ENCODE results near the gene CDH10. TPM values are rescaled to one million over a fixed set of nuclear protein-coding genes. Genes with fewer than 3 reads are reported as not detected.

Gene CDH10
- total RNA-seq, 2 donors from 2014 or later: 0.31 to 0.74 TPM

- TF ChIP-seq CTCF (IDR thresholded peaks at IDR 0.05): no peak
- Histone ChIP-seq H3K9me3 (no peaks in the 10 kb centered on the region), H3K36me3 (no peaks in the 10 kb centered on the region), H3K27ac (no peak overlapping the region), H3K4me1 (no peaks in the 10 kb centered on the region), H3K4me3 (no peak overlapping the region), H3K27me3 (no peaks in the 10 kb centered on the region)
- no peak for DNase-seq (ENCODE audit: low spot score)
These were observed 73.5 kb downstream of the CDH10 start for GRCh38 chr5:24571302-24571701.

GRCh38 chr5:24566933-24567332 is 77.8 kb downstream of the CDH10 start:
- no peaks in the 10 kb centered on the region for H3K36me3 ChIP-seq
- no peak overlapping the region for H3K4me3 ChIP-seq
- no peaks in the 10 kb centered on the region for H3K9me3 ChIP-seq
- H3K27ac ChIP-seq: no peak overlapping the region
- no peaks in the 10 kb centered on the region for H3K4me1 ChIP-seq
- H3K27me3 ChIP-seq: no peaks in the 10 kb centered on the region
- no peak for TF ChIP-seq CTCF (IDR thresholded peaks at IDR 0.05)
- DNase-seq (ENCODE audit: low spot score): no peak

GRCh38 chr5:24555229-24555628 is 89.5 kb downstream of the CDH10 start:
- TF ChIP-seq CTCF (IDR thresholded peaks at IDR 0.05): no peak
- Histone ChIP-seq H3K9me3 (no peaks in the 10 kb centered on the region), H3K4me3 (no peak overlapping the region)

GRCh38 chr5:24547132-24547531 is 97.6 kb downstream of the CDH10 start:
- DNase-seq (ENCODE audit: low spot score): no peak
- TF ChIP-seq CTCF (IDR thresholded peaks at IDR 0.05): no peak

More at GRCh38 chr5:24555229-24555628, 89.5 kb downstream of the CDH10 start:
- Histone ChIP-seq H3K36me3 (no peaks in the 10 kb centered on the region), H3K27me3 (no peaks in the 10 kb centered on the region), H3K4me1 (no peaks in the 10 kb centered on the region), H3K27ac (no peak overlapping the region)
- DNase-seq (ENCODE audit: low spot score): no peak

GRCh38 chr5:24539613-24540012 is 105.2 kb downstream of the CDH10 start:
- TF ChIP-seq CTCF (IDR thresholded peaks at IDR 0.05): no peak
- no peak for DNase-seq (ENCODE audit: low spot score)
- no peaks in the 10 kb centered on the region for H3K27me3 ChIP-seq
- no peak overlapping the region for H3K27ac ChIP-seq
- no peak overlapping the region for H3K4me3 ChIP-seq
- H3K4me1 ChIP-seq: no peaks in the 10 kb centered on the region
- H3K36me3 ChIP-seq: no peaks in the 10 kb centered on the region
- no peaks in the 10 kb centered on the region for H3K9me3 ChIP-seq

More at GRCh38 chr5:24547132-24547531, 97.6 kb downstream of the CDH10 start:
- H3K27ac ChIP-seq: no peak overlapping the region
- H3K4me3 ChIP-seq: no peak overlapping the region
- no peaks in the 10 kb centered on the region for H3K36me3 ChIP-seq
- H3K4me1 ChIP-seq: no peaks in the 10 kb centered on the region
- H3K9me3 ChIP-seq: no peaks in the 10 kb centered on the region
- no peaks in the 10 kb centered on the region for H3K27me3 ChIP-seq

GRCh38 chr5:24538346-24538745 is 106.4 kb downstream of the CDH10 start:
- Histone ChIP-seq H3K27me3 (no peaks in the 10 kb centered on the region), H3K9me3 (no peaks in the 10 kb centered on the region), H3K27ac (no peak overlapping the region), H3K4me1 (no peaks in the 10 kb centered on the region), H3K4me3 (no peak overlapping the region), H3K36me3 (no peaks in the 10 kb centered on the region)
- no peak for DNase-seq (ENCODE audit: low spot score)
- TF ChIP-seq CTCF (IDR thresholded peaks at IDR 0.05): no peak

Data from right atrium auricular region (tissue), 2 donors.